Measurements from ENCODE around the gene STT3B.

DNA sequence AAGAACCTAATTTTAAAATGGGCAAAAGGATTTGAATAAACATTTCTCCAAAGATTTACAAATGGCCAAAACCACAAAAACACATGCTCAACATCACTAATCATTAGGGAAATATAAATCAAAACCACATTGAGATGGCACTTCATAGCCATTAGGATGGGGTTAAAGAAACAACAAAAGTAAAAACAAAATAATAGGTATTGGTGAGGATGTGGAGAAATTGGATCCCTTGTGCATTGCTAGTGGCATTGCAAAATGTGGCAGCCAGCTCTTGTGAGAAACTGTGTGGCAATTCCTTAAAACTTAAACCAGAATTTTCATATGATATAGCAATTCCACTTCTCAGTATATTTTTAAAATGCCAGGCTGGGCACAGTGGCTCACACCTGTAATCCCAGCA is 126.5 kb downstream of the STT3B start:
- TF ChIP-seq, protein P1, sequence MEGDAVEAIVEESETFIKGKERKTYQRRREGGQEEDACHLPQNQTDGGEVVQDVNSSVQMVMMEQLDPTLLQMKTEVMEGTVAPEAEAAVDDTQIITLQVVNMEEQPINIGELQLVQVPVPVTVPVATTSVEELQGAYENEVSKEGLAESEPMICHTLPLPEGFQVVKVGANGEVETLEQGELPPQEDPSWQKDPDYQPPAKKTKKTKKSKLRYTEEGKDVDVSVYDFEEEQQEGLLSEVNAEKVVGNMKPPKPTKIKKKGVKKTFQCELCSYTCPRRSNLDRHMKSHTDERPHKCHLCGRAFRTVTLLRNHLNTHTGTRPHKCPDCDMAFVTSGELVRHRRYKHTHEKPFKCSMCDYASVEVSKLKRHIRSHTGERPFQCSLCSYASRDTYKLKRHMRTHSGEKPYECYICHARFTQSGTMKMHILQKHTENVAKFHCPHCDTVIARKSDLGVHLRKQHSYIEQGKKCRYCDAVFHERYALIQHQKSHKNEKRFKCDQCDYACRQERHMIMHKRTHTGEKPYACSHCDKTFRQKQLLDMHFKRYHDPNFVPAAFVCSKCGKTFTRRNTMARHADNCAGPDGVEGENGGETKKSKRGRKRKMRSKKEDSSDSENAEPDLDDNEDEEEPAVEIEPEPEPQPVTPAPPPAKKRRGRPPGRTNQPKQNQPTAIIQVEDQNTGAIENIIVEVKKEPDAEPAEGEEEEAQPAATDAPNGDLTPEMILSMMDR (IDR thresholded peaks at IDR 0.05), result no peak
- TF ChIP-seq POLR2A (IDR thresholded peaks at IDR 0.05), result no peak

Data from suprapubic skin (tissue), 3 donors.